Trophoblast cell (in vitro differentiated cells and primary cell): ENCODE measurements around the gene ZFHX3.
"Not testable (repeated sequence)": the region's sequence is repeated elsewhere in the genome, so short reads cannot be mapped to it uniquely, and the experiment has no call there.

Experiments
- DNase-seq, 2 donors: peaks; one replicate each; pipeline ENCODE4 v3.0.0-alpha.2; 2016
- H2AFZ ChIP-seq: 2 replicates; pipeline ENCODE4 v1.6.1; 2013; ENCODE audit warnings: low read length, moderate library complexity, mild to moderate bottlenecking; ENCODE audit not compliant: insufficient read depth, poor library complexity
- H2AK5ac ChIP-seq: 2 replicates; pipeline ENCODE4 v1.6.1; 2013; ENCODE audit warnings: mild to moderate bottlenecking, low read length
- H2BK120ac ChIP-seq: 2 replicates; pipeline ENCODE4 v1.6.1; 2013; ENCODE audit warnings: low read length, mild to moderate bottlenecking, moderate library complexity; ENCODE audit not compliant: insufficient read depth, poor library complexity
- H2BK12ac ChIP-seq: 2 replicates; pipeline ENCODE4 v1.6.1; 2013; ENCODE audit warnings: mild to moderate bottlenecking, low read length, moderate library complexity
- H2BK5ac ChIP-seq: 2 replicates; pipeline ENCODE4 v1.6.1; 2013; ENCODE audit warnings: low read length, low read depth, moderate library complexity, mild to moderate bottlenecking; ENCODE audit not compliant: poor library complexity
- H3K14ac ChIP-seq: 2 replicates; pipeline ENCODE4 v1.6.1; 2013; ENCODE audit warnings: mild to moderate bottlenecking, low read length
- H3K18ac ChIP-seq: 2 replicates; pipeline ENCODE4 v1.6.1; 2013; ENCODE audit warnings: mild to moderate bottlenecking, low read length
- H3K23ac ChIP-seq: 2 replicates; pipeline ENCODE4 v1.6.1; 2013; ENCODE audit warnings: low read length
- H3K27ac ChIP-seq: 2 replicates; pipeline ENCODE4 v1.5.1; 2013; ENCODE audit warnings: low read depth, mild to moderate bottlenecking, inconsistent platforms, low read length, moderate library complexity
- H3K27me3 ChIP-seq: 2 replicates; pipeline ENCODE4 v1.6.1; 2013; ENCODE audit warnings: inconsistent platforms, mild to moderate bottlenecking, low read length, moderate library complexity; ENCODE audit not compliant: insufficient read depth
- H3K36me3 ChIP-seq, 2 experiments: 1 replicate in 1 of 2; 2 replicates in 1 of 2; pipeline ENCODE4 v1.6.1; 2013; ENCODE audit warnings: low read length in 2 of 2, mild to moderate bottlenecking in 2 of 2, moderate library complexity in 1 of 2; ENCODE audit not compliant: insufficient read depth in 2 of 2, control insufficient read depth in 1 of 2
- H3K4ac ChIP-seq: 2 replicates; pipeline ENCODE4 v1.6.1; 2013; ENCODE audit warnings: low read depth, mild to moderate bottlenecking, low read length, moderate library complexity
- H3K4me1 ChIP-seq, 2 experiments: 1 replicate in 1 of 2; 2 replicates in 1 of 2; pipeline ENCODE4 v1.6.1; 2013; ENCODE audit warnings: low read length in 2 of 2, mild to moderate bottlenecking in 2 of 2, moderate library complexity in 1 of 2; ENCODE audit not compliant: insufficient read depth in 2 of 2, control insufficient read depth in 1 of 2
- H3K4me2 ChIP-seq: 2 replicates; pipeline ENCODE4 v1.6.1; 2013; ENCODE audit warnings: inconsistent platforms, mild to moderate bottlenecking, low read length, moderate library complexity
- H3K4me3 ChIP-seq: 2 replicates; pipeline ENCODE4 v1.5.1; 2013; ENCODE audit warnings: mild to moderate bottlenecking, low read depth, low read length, inconsistent platforms
- H3K79me1 ChIP-seq: one replicate; pipeline ENCODE4 v1.6.1; 2013; ENCODE audit warnings: low read length
- H3K79me2 ChIP-seq: 2 replicates; pipeline ENCODE4 v1.6.1; 2013; ENCODE audit warnings: low read length, mild to moderate bottlenecking; ENCODE audit not compliant: control insufficient read depth, insufficient read depth, poor library complexity
- H3K9ac ChIP-seq: 2 replicates; pipeline ENCODE4 v1.6.1; 2013; ENCODE audit warnings: mild to moderate bottlenecking, low read length
- H3K9me3 ChIP-seq: 2 replicates; pipeline ENCODE4 v1.6.1; 2013; ENCODE audit warnings: low read depth, mild to moderate bottlenecking, control low read depth, inconsistent platforms, low read length; ENCODE audit not compliant: insufficient read depth
- H4K12ac ChIP-seq: 2 replicates; pipeline ENCODE4 v1.6.1; 2013; ENCODE audit warnings: low read depth, mild to moderate bottlenecking, low read length, moderate library complexity
- H4K8ac ChIP-seq: 2 replicates; pipeline ENCODE4 v1.6.1; 2013; ENCODE audit warnings: low read depth, mild to moderate bottlenecking, low read length, moderate library complexity
- H4K91ac ChIP-seq: one replicate; pipeline ENCODE4 v1.6.1; 2013; ENCODE audit warnings: low read depth, mild to moderate bottlenecking, low read length, moderate library complexity
- WGBS: extraction: QIAGEN DNeasy Blood & Tissue Kit; methylation state at CpG from one replicate; pipeline ENCODE4 v1.1.7; 2013; ENCODE audit warnings: missing lambda C conversion rate; ENCODE audit not compliant: insufficient read length, insufficient coverage; ENCODE audit errors: extremely low coverage; 5-methylcytosine and 5-hydroxymethylcytosine counted together

Gene ZFHX3

GRCh38 chr16:72989579-72990551 lies 58.1 kb downstream of the ZFHX3 start:
- H3K9ac ChIP-seq: no peak overlapping the region
- no peaks in the 10 kb centered on the region for H3K36me3 ChIP-seq
- peak overlapping the region; percentile 23 for H2AK5ac ChIP-seq
- no peak overlapping the region for H3K23ac ChIP-seq
- peaks cover 52 to 60% of the 10 kb centered on the region in 2 experiments for H3K4me1 ChIP-seq
- H2BK12ac ChIP-seq: no peak overlapping the region
- H4K91ac ChIP-seq: peak overlapping the region; percentile 69
- H3K18ac ChIP-seq: peak overlapping the region; percentile 37
- peak overlapping the region; percentile 26 for H2BK120ac ChIP-seq
- H2AFZ ChIP-seq: no peak overlapping the region
- no CpG with 5 or more reads among the region's 19 CpGs for WGBS
- no peaks in the 10 kb centered on the region for H3K9me3 ChIP-seq
- peak; percentile 96 to 97 for DNase-seq
- peak overlapping the region; percentile 83 for H3K27ac ChIP-seq
- peak overlapping the region; percentile 36 for H3K14ac ChIP-seq
- H3K27me3 ChIP-seq: no peaks in the 10 kb centered on the region
- H3K4ac ChIP-seq: no peak overlapping the region
- H2BK5ac ChIP-seq: peak overlapping the region; percentile 63
- peak overlapping the region; percentile 2 for H3K4me2 ChIP-seq
- H4K12ac ChIP-seq: no peak overlapping the region
- H3K4me3 ChIP-seq: no peak overlapping the region
- H3K79me2 ChIP-seq: peaks cover 22% of the 10 kb centered on the region
- H4K8ac ChIP-seq: peak overlapping the region; percentile 21
- H3K79me1 ChIP-seq: peaks cover 32% of the 10 kb centered on the region

GRCh38 chr16:72989203-72989578 lies 58.7 kb downstream of the ZFHX3 start:
- Histone ChIP-seq H3K4ac (peak overlapping the region; percentile 10), H4K91ac (peak overlapping the region; percentile 8), H3K79me1 (peaks cover 27% of the 10 kb centered on the region), H3K4me1 (peaks cover 48 to 54% of the 10 kb centered on the region in 2 experiments), H3K79me2 (peaks cover 20% of the 10 kb centered on the region), H3K27ac (peak overlapping the region; percentile 83)
- H3K14ac ChIP-seq, H3K18ac ChIP-seq, H3K23ac ChIP-seq, H4K8ac ChIP-seq, H3K27me3 ChIP-seq, H3K4me3 ChIP-seq, H3K9me3 ChIP-seq, H2BK12ac ChIP-seq, H2AK5ac ChIP-seq, H2BK120ac ChIP-seq, H3K9ac ChIP-seq, H2BK5ac ChIP-seq, H4K12ac ChIP-seq, H3K36me3 ChIP-seq, H3K4me2 ChIP-seq, H2AFZ ChIP-seq: not testable (repeated sequence)
- peak in 1 of 2 donors; percentile 22 for DNase-seq
- WGBS: no CpG with 5 or more reads among the region's 7 CpGs

GRCh38 chr16:72988569-72988968 lies 59.4 kb downstream of the ZFHX3 start:
- Histone ChIP-seq H3K27ac (no peak overlapping the region), H3K9ac (no peak overlapping the region), H2AFZ (no peak overlapping the region), H3K9me3 (no peaks in the 10 kb centered on the region), H2BK12ac (no peak overlapping the region), H3K79me2 (peaks cover 18% of the 10 kb centered on the region), H3K4me3 (no peak overlapping the region), H4K8ac (no peak overlapping the region), H3K4me2 (no peak overlapping the region), H3K4ac (peak overlapping the region; percentile 39), H4K91ac (no peak overlapping the region), H2AK5ac (no peak overlapping the region), H3K4me1 (peaks cover 46 to 55% of the 10 kb centered on the region in 2 experiments), H3K18ac (no peak overlapping the region), H3K27me3 (no peaks in the 10 kb centered on the region), H2BK120ac (no peak overlapping the region), H3K23ac (no peak overlapping the region), H3K79me1 (peaks cover 27% of the 10 kb centered on the region), H4K12ac (no peak overlapping the region), H3K36me3 (no peaks in the 10 kb centered on the region), H2BK5ac (no peak overlapping the region), H3K14ac (no peak overlapping the region)
- DNase-seq: no peak
- WGBS: no CpG with 5 or more reads among the region's 1 CpG

- Histone ChIP-seq H2AFZ (no peak overlapping the region), H3K4me2 (no peak overlapping the region), H3K14ac (no peak overlapping the region), H3K27me3 (no peaks in the 10 kb centered on the region), H3K9ac (peak overlapping the region; percentile 20), H3K36me3 (no peaks in the 10 kb centered on the region), H3K23ac (peak overlapping the region; percentile 34), H4K91ac (no peak overlapping the region), H2BK120ac (no peak overlapping the region), H2BK12ac (no peak overlapping the region), H3K79me2 (peaks cover 10% of the 10 kb centered on the region), H3K4me3 (no peak overlapping the region), H2BK5ac (no peak overlapping the region), H4K12ac (no peak overlapping the region), H3K4me1 (peaks cover 38 to 53% of the 10 kb centered on the region in 2 experiments), H2AK5ac (no peak overlapping the region), H4K8ac (no peak overlapping the region), H3K9me3 (no peaks in the 10 kb centered on the region), H3K79me1 (peaks cover 20% of the 10 kb centered on the region), H3K27ac (no peak overlapping the region), H3K18ac (no peak overlapping the region), H3K4ac (peak overlapping the region; percentile 2)
- no CpG with 5 or more reads among the region's 3 CpGs for WGBS
- DNase-seq: peak; percentile 94 to 98
Observed at GRCh38 chr16:72987480-72987901, 60.4 kb downstream of the ZFHX3 start.
